ENCODE measurements around the gene COTL1.

- no peak for TF ChIP-seq CTCF (IDR thresholded peaks at IDR 0.05)
- no peak for TF ChIP-seq POLR2A (IDR thresholded peaks at IDR 0.05)
These were observed 90.2 kb downstream of the COTL1 start for GRCh38 chr16:84527532-84528269.
